AG09309 (cell line): ENCODE results near the gene CDH13.

ENCODE experiments used
- DNase-seq: peaks from one replicate; pipeline ENCODE4 v3.0.0-alpha.2; 2010; ENCODE audit warnings: low read depth
- H3K4me3 ChIP-seq: 2 replicates; pipeline ENCODE4 v1.5.1; 2011; ENCODE audit warnings: mild to moderate bottlenecking, low read depth, low read length, moderate library complexity; ENCODE audit not compliant: control insufficient read depth
- TF ChIP-seq, protein P1 (sequence below): IDR thresholded peaks from 2 replicates; pipeline ENCODE4 v1.5.1; 2011; ENCODE audit warnings: mild to moderate bottlenecking, low read depth, low read length, inconsistent platforms; ENCODE audit not compliant: insufficient read depth, control insufficient read depth; ENCODE audit errors: missing control alignments

Gene CDH13

DNA sequence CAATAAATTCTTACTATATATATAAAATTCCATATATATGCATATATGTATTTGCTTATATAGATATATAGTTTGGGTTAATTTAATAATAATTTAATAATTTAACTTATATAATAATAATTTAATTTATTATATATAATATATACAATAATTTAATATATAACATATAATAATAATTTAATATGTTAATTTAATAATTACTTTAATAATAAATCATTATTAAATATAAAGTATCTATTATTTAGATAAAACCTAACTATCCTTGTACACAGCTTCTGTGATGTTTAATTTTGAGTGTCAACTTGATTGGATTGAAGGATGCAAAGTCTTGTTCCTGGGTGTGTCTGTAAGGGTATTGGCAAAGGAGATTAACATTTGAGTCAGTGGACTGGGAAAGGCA lies 40.6 kb upstream of the CDH13 start:
- TF ChIP-seq, protein P1, sequence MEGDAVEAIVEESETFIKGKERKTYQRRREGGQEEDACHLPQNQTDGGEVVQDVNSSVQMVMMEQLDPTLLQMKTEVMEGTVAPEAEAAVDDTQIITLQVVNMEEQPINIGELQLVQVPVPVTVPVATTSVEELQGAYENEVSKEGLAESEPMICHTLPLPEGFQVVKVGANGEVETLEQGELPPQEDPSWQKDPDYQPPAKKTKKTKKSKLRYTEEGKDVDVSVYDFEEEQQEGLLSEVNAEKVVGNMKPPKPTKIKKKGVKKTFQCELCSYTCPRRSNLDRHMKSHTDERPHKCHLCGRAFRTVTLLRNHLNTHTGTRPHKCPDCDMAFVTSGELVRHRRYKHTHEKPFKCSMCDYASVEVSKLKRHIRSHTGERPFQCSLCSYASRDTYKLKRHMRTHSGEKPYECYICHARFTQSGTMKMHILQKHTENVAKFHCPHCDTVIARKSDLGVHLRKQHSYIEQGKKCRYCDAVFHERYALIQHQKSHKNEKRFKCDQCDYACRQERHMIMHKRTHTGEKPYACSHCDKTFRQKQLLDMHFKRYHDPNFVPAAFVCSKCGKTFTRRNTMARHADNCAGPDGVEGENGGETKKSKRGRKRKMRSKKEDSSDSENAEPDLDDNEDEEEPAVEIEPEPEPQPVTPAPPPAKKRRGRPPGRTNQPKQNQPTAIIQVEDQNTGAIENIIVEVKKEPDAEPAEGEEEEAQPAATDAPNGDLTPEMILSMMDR: no peak
- no peak overlapping the region for H3K4me3 ChIP-seq
- no peak for DNase-seq

DNA sequence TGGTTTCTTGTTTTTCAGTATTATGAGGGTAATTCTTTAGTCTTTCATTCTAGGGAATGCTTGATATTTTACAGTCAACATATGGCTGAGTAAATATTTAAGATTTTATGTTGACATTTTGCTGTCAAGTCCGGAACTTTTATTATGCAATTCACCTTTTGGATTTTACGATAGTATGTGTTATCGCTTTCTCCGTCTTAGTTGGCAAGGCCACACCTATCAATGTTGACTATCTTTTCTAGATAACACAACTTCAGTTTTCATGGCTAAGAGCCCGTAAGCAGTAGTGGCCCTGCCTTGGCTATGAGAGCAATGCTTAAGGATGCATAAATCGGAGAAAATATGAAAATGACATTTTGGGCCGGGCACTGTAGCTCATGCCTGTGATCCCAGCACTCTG lies 39.5 kb upstream of the CDH13 start:
- TF ChIP-seq, protein P1: no peak
- DNase-seq: no peak
- no peak overlapping the region for H3K4me3 ChIP-seq

DNA sequence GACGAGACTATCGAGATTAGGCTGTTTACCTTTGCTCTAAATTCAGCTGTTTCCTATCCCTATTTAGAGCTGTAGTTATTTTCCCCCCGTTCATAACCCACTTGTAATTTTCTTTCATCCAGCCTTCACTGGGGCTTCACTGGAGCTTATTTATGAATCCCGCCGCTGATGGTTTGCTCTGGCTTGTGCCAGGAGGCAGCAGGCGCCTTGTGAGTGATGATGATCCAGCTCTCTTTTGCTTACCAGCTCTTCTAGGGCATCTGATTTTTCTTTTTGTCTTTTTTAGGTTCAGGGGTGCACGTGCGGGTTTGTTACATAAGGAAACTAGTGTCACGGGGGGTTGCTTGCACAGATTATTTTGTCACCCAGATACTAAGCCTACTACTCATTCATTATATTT lies 37.4 kb upstream of the CDH13 start:
- TF ChIP-seq, protein P1: no peak
- no peak overlapping the region for H3K4me3 ChIP-seq

DNA sequence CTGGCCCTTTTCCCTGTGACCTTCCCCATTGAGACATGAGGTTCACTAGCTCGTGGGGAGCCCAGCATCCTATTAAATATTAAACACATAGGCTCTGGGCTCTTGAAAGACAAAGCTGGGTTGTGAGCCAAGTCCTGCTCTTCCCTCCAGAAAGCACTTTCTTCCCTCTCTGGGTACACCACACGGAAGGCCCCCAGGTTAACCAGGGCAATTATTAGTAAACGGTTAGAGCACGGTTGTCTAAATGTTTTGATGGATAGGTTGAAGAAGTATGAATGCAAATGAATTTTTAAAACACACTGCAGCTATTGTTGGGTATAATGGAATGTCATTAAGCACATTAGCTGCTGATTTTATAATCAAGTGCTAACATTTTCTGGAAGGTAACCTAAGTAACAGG lies 32.7 kb upstream of the CDH13 start:
- TF ChIP-seq, protein P1: no peak
- DNase-seq: no peak
- H3K4me3 ChIP-seq: no peak overlapping the region

More for the DNA sequence above, 37.4 kb upstream of the CDH13 start:
- no peak for DNase-seq

DNA sequence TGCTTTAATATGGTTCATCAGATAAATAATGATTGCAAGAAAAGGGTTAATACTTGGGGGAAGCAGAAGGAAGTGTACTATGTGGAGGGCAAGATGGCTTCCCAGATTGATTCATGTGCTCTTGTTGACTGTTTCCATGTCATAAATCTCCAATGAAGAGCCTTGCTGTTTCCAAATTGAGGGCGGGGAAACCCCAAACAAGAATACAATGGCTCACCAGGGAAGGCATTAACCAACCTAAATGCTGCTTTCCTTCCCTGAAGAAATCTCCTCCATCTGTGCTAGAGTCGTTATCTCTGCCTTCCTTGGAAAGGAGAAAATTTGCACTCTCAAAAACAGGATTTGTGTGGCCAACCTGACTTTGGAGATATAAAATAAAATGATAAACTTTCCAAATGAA lies 28.0 kb upstream of the CDH13 start:
- no peak overlapping the region for H3K4me3 ChIP-seq
- TF ChIP-seq, protein P1: no peak
- no peak for DNase-seq

DNA sequence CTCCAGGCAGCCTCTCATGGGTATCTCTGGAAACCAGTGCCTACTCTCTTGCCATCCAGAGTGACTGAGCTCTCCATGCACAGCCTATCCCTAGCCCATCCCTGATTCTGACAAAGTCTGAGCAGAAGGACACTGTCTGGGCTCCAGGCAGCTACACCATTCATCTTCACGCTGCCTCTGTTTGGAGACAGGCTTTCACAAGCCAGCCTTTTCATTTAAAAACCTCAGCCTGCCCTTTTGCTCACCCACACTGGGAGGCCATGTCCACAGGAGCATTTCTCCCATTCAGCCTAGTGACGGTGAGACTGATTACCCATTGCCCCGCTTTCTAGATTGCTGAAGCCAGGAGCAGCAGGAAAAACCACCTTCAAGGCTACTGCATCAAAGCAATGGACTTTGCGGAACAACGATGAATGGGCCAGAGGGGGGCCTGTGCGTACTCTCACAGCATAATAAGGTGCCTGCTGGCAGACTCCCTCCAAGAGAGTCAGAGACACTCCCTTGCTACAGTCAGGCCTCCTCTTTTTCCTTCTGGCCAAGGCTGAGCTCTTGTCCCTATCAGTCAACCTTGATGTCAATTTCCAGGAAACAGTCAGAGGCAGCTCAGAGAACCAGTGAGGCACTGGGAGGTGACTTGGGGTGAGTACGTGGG lies 24.7 kb upstream of the CDH13 start:
- TF ChIP-seq, protein P1: no peak
- no peak overlapping the region for H3K4me3 ChIP-seq
- no peak for DNase-seq
